HCT116 (cell line): ENCODE results near the gene FAM43B. TPM values are rescaled to one million over a fixed set of nuclear protein-coding genes. Genes with fewer than 3 reads are reported as not detected.
A peak's percentile ranks its signal among the peaks of the same experiment; 100 is the strongest.

Experiments
- ATAC-seq: fragments of 200-7000 bp; cut with Tn5 transposase; 2 replicates; pipeline ENCODE4 v1.9.1; 2020; ENCODE audit warnings: mild to moderate bottlenecking, moderate library complexity
- BruUV-seq: library from RNA; stranded (reverse); fragments of 400-500 nt; replicated peaks from 2 replicates; lab custom pipeline; 2021; lab: Mats Ljungman, UMichigan
- CTCF ChIA-PET: fragments of 300-600 bp; sonication (Branson Sonifier 250); formaldehyde crosslinking; loops from one replicate; lab custom pipeline; 2021; ENCODE audit warnings: antibody characterized with exemption; lab: Charles Lee
- POLR2A ChIA-PET: fragments of 300-600, 350-600 bp; sonication (Branson Sonifier 250); formaldehyde crosslinking; loops from one replicate; lab custom pipeline; 2021; ENCODE audit warnings: antibody characterized with exemption; lab: Charles Lee
- RAD21 ChIA-PET, 2 experiments: fragments of 300-600 bp; sonication (Branson Sonifier 250); formaldehyde crosslinking; loops; one replicate each; lab custom pipeline; 2023; ENCODE audit warnings: low total read pairs in 2 of 2; ENCODE audit not compliant: uncharacterized antibody in 2 of 2, unreplicated experiment in 2 of 2, low non-redundant PET in 1 of 2; lab: Charles Lee
- DNase-seq: peaks from one replicate; pipeline ENCODE4 v3.0.0-alpha.2; 2010; ENCODE audit warnings: low read depth, low spot score
- H2AFZ ChIP-seq: fragments of 200-600 bp; shearing (Covaris generic), sonication (generic); 2 replicates; pipeline ENCODE4 v1.6.1; 2017; ENCODE audit warnings: low read depth, mixed run types, mixed read lengths, antibody characterized with exemption, low read length; ENCODE audit not compliant: poor library complexity, severe bottlenecking
- H3K27ac ChIP-seq: 2 replicates; pipeline ENCODE4 v1.5.1; 2012; ENCODE audit warnings: low read depth, low read length
- H3K27me3 ChIP-seq: fragments of 200-600 bp; sonication (generic); 2 replicates; pipeline ENCODE4 v1.6.1; 2016; ENCODE audit warnings: mixed run types, low read length, mixed read lengths; ENCODE audit not compliant: insufficient read depth
- H3K36me3 ChIP-seq, 2 experiments: fragments of 200-500 bp in 1 of 2; fragments of 200-600 bp in 1 of 2; sonication (Bioruptor generic) in 1 of 2; sonication (generic) in 1 of 2; 2 replicates each; pipeline versions ENCODE4 v1.5.1 to v1.6.1; 2014 to 2016; ENCODE audit warnings: low read length in 2 of 2, inconsistent platforms in 1 of 2, mixed read lengths in 1 of 2, mixed run types in 1 of 2; ENCODE audit not compliant: insufficient read depth in 2 of 2, control insufficient read depth in 1 of 2
- H3K4me1 ChIP-seq, 2 experiments: fragments of 200-600 bp in 1 of 2; sonication (generic) in 1 of 2; 2 replicates each; pipeline versions ENCODE4 v1.5.1 to v1.6.1; 2012 to 2017; ENCODE audit warnings: low read length in 2 of 2, inconsistent platforms in 1 of 2, mild to moderate bottlenecking in 1 of 2, mixed read lengths in 1 of 2, mixed run types in 1 of 2, moderate library complexity in 1 of 2; ENCODE audit not compliant: insufficient read depth in 2 of 2, control insufficient read depth in 1 of 2
- H3K4me2 ChIP-seq: fragments of 200-600 bp; sonication (generic); 2 replicates; pipeline ENCODE4 v1.6.1; 2017; ENCODE audit warnings: mixed run types, low read length, mixed read lengths
- H3K4me3 ChIP-seq, 2 experiments: fragments of 200-600 bp in 1 of 2; sonication (generic) in 1 of 2; replicated peaks in 1 of 2; 2 replicates each; pipeline ENCODE4 v1.5.1; 2011 to 2016; ENCODE audit warnings: low read length in 2 of 2, control low read depth in 1 of 2, low read depth in 1 of 2, mild to moderate bottlenecking in 1 of 2, mixed read lengths in 1 of 2, mixed run types in 1 of 2
- H3K79me2 ChIP-seq: fragments of 200-600 bp; sonication (generic); 2 replicates; pipeline ENCODE4 v1.6.1; 2017; ENCODE audit warnings: mild to moderate bottlenecking, mixed run types, low read length, moderate library complexity, mixed read lengths; ENCODE audit not compliant: insufficient read depth
- H3K9ac ChIP-seq: fragments of 200-600 bp; sonication (generic); 2 replicates; pipeline ENCODE4 v1.6.1; 2016; ENCODE audit warnings: low read length, mixed read lengths
- H3K9me2 ChIP-seq: fragments of 200-600 bp; sonication (generic), shearing (Covaris generic); 2 replicates; pipeline ENCODE4 v1.6.1; 2017; ENCODE audit warnings: mixed run types, mild to moderate bottlenecking, moderate library complexity; ENCODE audit not compliant: insufficient read depth
- H3K9me3 ChIP-seq, 2 experiments: fragments of 200-500 bp in 1 of 2; fragments of 200-600 bp in 1 of 2; sonication (Bioruptor generic) in 1 of 2; sonication (generic) in 1 of 2; 2 replicates each; pipeline ENCODE4 v1.6.1; 2014 to 2017; ENCODE audit warnings: low read length in 2 of 2, mixed read lengths in 2 of 2, inconsistent platforms in 1 of 2, low read depth in 1 of 2, mild to moderate bottlenecking in 1 of 2, mixed run types in 1 of 2, moderate library complexity in 1 of 2; ENCODE audit not compliant: control insufficient read depth in 1 of 2, insufficient read depth in 1 of 2
- H4K20me1 ChIP-seq: fragments of 200-600 bp; sonication (generic), shearing (Covaris generic); 2 replicates; pipeline ENCODE4 v1.6.1; 2017; ENCODE audit warnings: mixed run types, mild to moderate bottlenecking, moderate library complexity; ENCODE audit not compliant: insufficient read depth
- CBX3 ChIP-seq: IDR thresholded peaks from 2 replicates; pipeline ENCODE4 v1.6.1; 2012; ENCODE audit warnings: low read depth
- CEBPB ChIP-seq: IDR thresholded peaks from 2 replicates; pipeline ENCODE4 v1.6.1; 2012; ENCODE audit warnings: low read depth
- EGR1 ChIP-seq: IDR thresholded peaks from 2 replicates; pipeline ENCODE4 v1.6.1; 2012; ENCODE audit warnings: low read depth
- EZH2phosphoT487 ChIP-seq: fragments of 200-600 bp; IDR thresholded peaks from 2 replicates; pipeline ENCODE4 v1.6.1; 2018; ENCODE audit warnings: antibody characterized with exemption, borderline replicate concordance
- POLR2A ChIP-seq: IDR thresholded peaks from 2 replicates; pipeline ENCODE4 v1.7.0; 2011; ENCODE audit warnings: borderline replicate concordance; ENCODE audit not compliant: insufficient read depth, insufficient read length; ENCODE audit errors: extremely low read depth
- RAD21 ChIP-seq: IDR thresholded peaks from 2 replicates; pipeline ENCODE4 v1.6.1; 2012; ENCODE audit warnings: low read depth, mild to moderate bottlenecking
- YY1 ChIP-seq: IDR thresholded peaks from 2 replicates; pipeline ENCODE4 v1.6.1; 2011; ENCODE audit warnings: low read length, low read depth, moderate library complexity, mild to moderate bottlenecking; ENCODE audit not compliant: insufficient replicate concordance; ENCODE audit errors: extremely low read depth
- intact Hi-C: fragments of 100-400 bp; cut with micrococcal nuclease; formaldehyde crosslinking; loops from 2 replicates; pipeline ENCODE4 v1.10.0; 2022
- total RNA-seq: library from RNA; stranded (reverse); gene quantifications from one replicate; pipeline ENCODE4 v1.2.1, GENCODE V29; 2021; ENCODE audit not compliant: unreplicated experiment
- TF ChIP-seq, protein P1 (sequence below): IDR thresholded peaks from 2 replicates; pipeline ENCODE4 v1.6.1; 2012
- TF ChIP-seq, protein P2 (sequence below), 3 experiments: fragments of 200-600 bp in 1 of 3; sonication (generic) in 1 of 3; IDR thresholded peaks in 2 of 3; conservative IDR thresholded peaks in 1 of 3; 2 replicates each; pipeline ENCODE4 v1.5.1; 2012 to 2017; ENCODE audit warnings: low read depth in 2 of 3, low read length in 2 of 3, antibody characterized with exemption in 1 of 3, borderline replicate concordance in 1 of 3, control low read depth in 1 of 3, mild to moderate bottlenecking in 1 of 3, mixed read lengths in 1 of 3, mixed run types in 1 of 3, moderate library complexity in 1 of 3; ENCODE audit not compliant: insufficient read depth in 1 of 3

Gene FAM43B
- total RNA-seq, 1 experiment from 2014 or later: not detected

DNA sequence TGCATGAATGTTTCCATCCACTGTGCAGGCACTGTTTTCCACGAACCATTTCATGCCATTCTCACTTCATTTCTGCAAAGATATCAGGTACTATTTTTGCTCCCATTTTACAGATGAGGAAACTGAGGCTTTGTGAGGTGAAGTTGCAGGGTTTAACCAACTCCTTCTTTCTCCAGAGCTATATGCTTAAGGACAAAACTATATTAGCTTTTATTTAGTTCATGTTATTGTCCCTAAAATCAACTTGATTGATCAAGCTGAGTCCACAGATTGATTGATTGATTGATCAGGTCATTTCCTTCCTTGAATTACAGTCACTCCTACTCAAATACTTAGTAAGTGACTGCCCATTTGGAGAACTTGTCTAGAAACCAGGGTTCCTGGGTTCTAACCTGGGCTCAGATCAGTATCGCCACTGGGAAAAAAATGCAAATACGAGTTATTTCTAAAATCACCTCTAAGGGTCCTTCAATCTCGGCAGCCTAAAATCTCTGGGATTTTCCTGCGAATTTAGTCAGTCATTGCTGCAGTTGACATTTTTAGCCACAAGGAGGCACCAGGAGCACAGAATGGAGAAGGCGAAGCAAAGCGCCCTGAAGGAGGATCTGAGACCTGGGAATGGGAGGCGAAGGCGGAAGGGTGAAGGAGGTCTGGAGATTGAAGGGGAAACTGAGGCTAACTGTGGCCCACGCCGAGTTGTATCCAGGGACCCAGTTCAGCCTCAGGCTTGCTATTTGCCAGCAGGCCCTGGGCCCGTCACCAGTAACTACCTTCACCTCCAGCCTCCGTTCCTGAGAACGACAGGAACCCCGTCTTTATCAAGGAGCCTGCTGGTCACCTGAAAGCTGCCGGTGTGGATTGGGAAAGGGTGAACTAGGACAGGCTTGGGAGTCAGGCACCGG lies 30.2 kb upstream of the FAM43B start:
- Histone ChIP-seq H2AFZ (peak overlapping the region; percentile 99), H3K4me1 (peaks cover 0 to 8% of the 10 kb centered on the region in 2 experiments; a peak in 2 of 4 replicates), H3K9me3 (no peaks in the 10 kb centered on the region), H3K36me3 (no peaks in the 10 kb centered on the region), H3K9ac (0 out of 2 replicates have a peak overlapping the region, but pooled peaks have one; percentile 22), H4K20me1 (no peaks in the 10 kb centered on the region), H3K4me3 (peak overlapping the region in 1 of 2 experiments; percentile 18; a peak in 2 of 4 replicates), H3K27ac (no peak overlapping the region), H3K27me3 (no peaks in the 10 kb centered on the region), H3K4me2 (peak overlapping the region; percentile 66), H3K79me2 (no peaks in the 10 kb centered on the region), H3K9me2 (no peaks in the 10 kb centered on the region)
- POLR2A ChIA-PET: interaction anchor here (1.2 to 1.4 kb wide), 2 partner anchors 13 to 139 kb away, joined by 3 read pairs; partner anchors contain the start of gene DDOST
- intact Hi-C loops: loop anchor here (1.0 to 2.0 kb wide), 4 partner anchors 53 to 673 kb away; partner anchors contain the start of gene PINK1
- BruUV-seq: no TSS peak
- TF ChIP-seq RAD21 (peak; percentile 99), EGR1 (no peak), YY1 (peak; percentile 15), POLR2A (no peak), CBX3 (no peak; the same call in 1 of the 2 replicates), CEBPB (no peak), EZH2phosphoT487 (no peak)
- TF ChIP-seq, protein P1, sequence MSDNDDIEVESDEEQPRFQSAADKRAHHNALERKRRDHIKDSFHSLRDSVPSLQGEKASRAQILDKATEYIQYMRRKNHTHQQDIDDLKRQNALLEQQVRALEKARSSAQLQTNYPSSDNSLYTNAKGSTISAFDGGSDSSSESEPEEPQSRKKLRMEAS: 0 out of 2 replicates have a peak, but pooled peaks have one; percentile 31
- TF ChIP-seq, protein P2, sequence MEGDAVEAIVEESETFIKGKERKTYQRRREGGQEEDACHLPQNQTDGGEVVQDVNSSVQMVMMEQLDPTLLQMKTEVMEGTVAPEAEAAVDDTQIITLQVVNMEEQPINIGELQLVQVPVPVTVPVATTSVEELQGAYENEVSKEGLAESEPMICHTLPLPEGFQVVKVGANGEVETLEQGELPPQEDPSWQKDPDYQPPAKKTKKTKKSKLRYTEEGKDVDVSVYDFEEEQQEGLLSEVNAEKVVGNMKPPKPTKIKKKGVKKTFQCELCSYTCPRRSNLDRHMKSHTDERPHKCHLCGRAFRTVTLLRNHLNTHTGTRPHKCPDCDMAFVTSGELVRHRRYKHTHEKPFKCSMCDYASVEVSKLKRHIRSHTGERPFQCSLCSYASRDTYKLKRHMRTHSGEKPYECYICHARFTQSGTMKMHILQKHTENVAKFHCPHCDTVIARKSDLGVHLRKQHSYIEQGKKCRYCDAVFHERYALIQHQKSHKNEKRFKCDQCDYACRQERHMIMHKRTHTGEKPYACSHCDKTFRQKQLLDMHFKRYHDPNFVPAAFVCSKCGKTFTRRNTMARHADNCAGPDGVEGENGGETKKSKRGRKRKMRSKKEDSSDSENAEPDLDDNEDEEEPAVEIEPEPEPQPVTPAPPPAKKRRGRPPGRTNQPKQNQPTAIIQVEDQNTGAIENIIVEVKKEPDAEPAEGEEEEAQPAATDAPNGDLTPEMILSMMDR (IDR thresholded peaks at IDR 0.05 in 2 of 3, conservative IDR thresholded peaks at IDR 0.05 in 1 of 3; ENCODE audit: borderline replicate concordance in 1 of 3, insufficient read depth in 1 of 3, low read depth in 2 of 3, low read length in 2 of 3): peak; percentile 83 to 96 (median 91)
- ATAC-seq: peak; percentile 94
- RAD21 ChIA-PET: no interaction called here
- CTCF ChIA-PET: interaction anchor here (1.1 kb wide), 1 partner anchor 175 kb away, joined by 5 read pairs; no protein-coding TSS in a partner anchor
- peak; percentile 81 for DNase-seq
